ENCODE measurements around the gene NAA50.

- TF ChIP-seq CTCF (IDR thresholded peaks at IDR 0.05; ENCODE audit: low read depth, low read length) (no peak), EZH2phosphoT487 (IDR thresholded peaks at IDR 0.05; ENCODE audit: low read depth) (no peak)
These were observed 37.9 kb upstream of the NAA50 start for GRCh38 chr3:113783980-113784379.

Measured in OCI-LY3 (cell line).